GM13976 (cell line): ENCODE data around the gene ATP10B.

ENCODE experiments used
- DNase-seq: peaks from one replicate; pipeline ENCODE4 v3.0.0; 2012; ENCODE audit warnings: low spot score
- CTCF ChIP-seq: IDR thresholded peaks from 2 replicates; pipeline ENCODE4 v1.5.1; 2012; ENCODE audit warnings: borderline replicate concordance, mild to moderate bottlenecking; ENCODE audit not compliant: insufficient read depth; ENCODE audit errors: extremely low read depth, missing control alignments, control extremely low read depth
- in situ Hi-C: fragments of 300-500 bp; cut with MboI; formaldehyde crosslinking; loops from one replicate; pipeline ENCODE4 v1.12.0; 2022; ENCODE audit warnings: low sequenced_read_pairs, mixed read lengths, inconsistent platforms; ENCODE audit not compliant: unreplicated experiment

The ATP10B gene

GRCh38 chr5:160646033-160646432 lies 206.0 kb downstream of the ATP10B start:
- no peak for DNase-seq
- TF ChIP-seq CTCF = no peak
- in situ Hi-C loops = no loop called here

GRCh38 chr5:160643616-160644240 lies 208.3 kb downstream of the ATP10B start:
- in situ Hi-C loops = no loop called here
- no peak for TF ChIP-seq CTCF
- DNase-seq = no peak

- no peak for DNase-seq
- TF ChIP-seq CTCF = no peak
- in situ Hi-C loops = no loop called here
Observed at GRCh38 chr5:160641405-160641804, 210.6 kb downstream of the ATP10B start.

- in situ Hi-C loops = no loop called here
- TF ChIP-seq CTCF = no peak
- no peak for DNase-seq
Observed at GRCh38 chr5:160640406-160640805, 211.6 kb downstream of the ATP10B start.

- no peak for TF ChIP-seq CTCF
- DNase-seq = no peak
- in situ Hi-C loops = no loop called here
Observed at GRCh38 chr5:160638161-160638742, 213.8 kb downstream of the ATP10B start.

GRCh38 chr5:160637357-160638090 lies 214.5 kb downstream of the ATP10B start:
- no peak for DNase-seq
- TF ChIP-seq CTCF = no peak
- in situ Hi-C loops = no loop called here
